ENCODE measurements around the gene FLT1. TPM values are rescaled to one million over a fixed set of nuclear protein-coding genes. Genes with fewer than 3 reads are reported as not detected.

The FLT1 gene
- total RNA-seq, 1 donor from 2014 or later: 72.4 TPM

DNA sequence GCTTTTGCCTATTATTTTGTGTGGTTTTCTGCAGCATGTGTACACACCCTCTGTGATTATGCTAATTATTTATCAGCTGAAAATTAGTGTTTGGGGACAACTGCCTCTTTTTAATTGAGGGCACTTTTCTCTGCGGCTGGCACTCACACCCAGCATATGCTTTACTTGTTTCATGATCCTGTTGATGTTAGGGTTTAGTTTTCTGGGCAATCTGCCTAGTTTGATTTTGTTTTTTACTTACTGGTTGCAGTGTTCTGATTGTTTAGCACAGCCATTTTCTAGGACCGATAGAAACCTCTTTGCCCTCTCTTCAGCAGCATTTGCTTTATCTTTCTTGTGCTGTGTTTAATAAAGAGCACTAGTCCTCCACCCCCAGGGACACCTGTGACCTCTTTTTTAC is 195.0 kb downstream of the FLT1 start:
- Histone ChIP-seq H3K4me1 (no peaks in the 10 kb centered on the region), H3K36me3 (no peaks in the 10 kb centered on the region), H3K9me3 (no peaks in the 10 kb centered on the region), H3K4me3 (no peak overlapping the region), H3K27me3 (no peaks in the 10 kb centered on the region), H3K27ac (no peak overlapping the region)
- TF ChIP-seq, protein P1, sequence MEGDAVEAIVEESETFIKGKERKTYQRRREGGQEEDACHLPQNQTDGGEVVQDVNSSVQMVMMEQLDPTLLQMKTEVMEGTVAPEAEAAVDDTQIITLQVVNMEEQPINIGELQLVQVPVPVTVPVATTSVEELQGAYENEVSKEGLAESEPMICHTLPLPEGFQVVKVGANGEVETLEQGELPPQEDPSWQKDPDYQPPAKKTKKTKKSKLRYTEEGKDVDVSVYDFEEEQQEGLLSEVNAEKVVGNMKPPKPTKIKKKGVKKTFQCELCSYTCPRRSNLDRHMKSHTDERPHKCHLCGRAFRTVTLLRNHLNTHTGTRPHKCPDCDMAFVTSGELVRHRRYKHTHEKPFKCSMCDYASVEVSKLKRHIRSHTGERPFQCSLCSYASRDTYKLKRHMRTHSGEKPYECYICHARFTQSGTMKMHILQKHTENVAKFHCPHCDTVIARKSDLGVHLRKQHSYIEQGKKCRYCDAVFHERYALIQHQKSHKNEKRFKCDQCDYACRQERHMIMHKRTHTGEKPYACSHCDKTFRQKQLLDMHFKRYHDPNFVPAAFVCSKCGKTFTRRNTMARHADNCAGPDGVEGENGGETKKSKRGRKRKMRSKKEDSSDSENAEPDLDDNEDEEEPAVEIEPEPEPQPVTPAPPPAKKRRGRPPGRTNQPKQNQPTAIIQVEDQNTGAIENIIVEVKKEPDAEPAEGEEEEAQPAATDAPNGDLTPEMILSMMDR (IDR thresholded peaks at IDR 0.05): no peak
- intact Hi-C loops (cut with DNase I): no loop called here
- ATAC-seq (no peak), DNase-seq (no peak)

DNA sequence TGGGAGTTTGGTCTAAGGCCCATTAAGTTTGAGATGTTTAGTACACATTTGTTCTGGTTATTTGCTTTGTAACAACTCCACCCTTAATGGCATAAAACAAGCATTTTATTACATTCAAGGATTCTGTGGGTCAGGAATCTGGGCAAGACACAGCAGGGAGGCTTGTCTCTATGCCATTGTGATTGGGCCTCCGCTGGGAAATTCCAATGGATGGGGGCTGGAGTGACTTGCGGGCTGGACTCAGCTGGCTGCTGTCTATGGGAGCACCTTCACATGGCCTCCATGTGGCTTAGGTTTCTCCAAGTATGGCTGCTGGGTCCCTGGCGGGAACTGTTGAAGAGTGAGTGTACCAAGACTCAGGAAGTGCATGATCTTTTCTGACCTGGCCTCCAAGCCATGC is 197.6 kb downstream of the FLT1 start:
- no peaks in the 10 kb centered on the region for H3K4me1 ChIP-seq
- DNase-seq (no peak), ATAC-seq (no peak)
- no peaks in the 10 kb centered on the region for H3K27me3 ChIP-seq
- H3K9me3 ChIP-seq: no peaks in the 10 kb centered on the region
- no peak overlapping the region for H3K27ac ChIP-seq
- TF ChIP-seq, protein P1 (IDR thresholded peaks at IDR 0.05): no peak
- H3K4me3 ChIP-seq: no peak overlapping the region
- peaks cover 21% of the 10 kb centered on the region for H3K36me3 ChIP-seq
- intact Hi-C loops (cut with DNase I): no loop called here

DNA sequence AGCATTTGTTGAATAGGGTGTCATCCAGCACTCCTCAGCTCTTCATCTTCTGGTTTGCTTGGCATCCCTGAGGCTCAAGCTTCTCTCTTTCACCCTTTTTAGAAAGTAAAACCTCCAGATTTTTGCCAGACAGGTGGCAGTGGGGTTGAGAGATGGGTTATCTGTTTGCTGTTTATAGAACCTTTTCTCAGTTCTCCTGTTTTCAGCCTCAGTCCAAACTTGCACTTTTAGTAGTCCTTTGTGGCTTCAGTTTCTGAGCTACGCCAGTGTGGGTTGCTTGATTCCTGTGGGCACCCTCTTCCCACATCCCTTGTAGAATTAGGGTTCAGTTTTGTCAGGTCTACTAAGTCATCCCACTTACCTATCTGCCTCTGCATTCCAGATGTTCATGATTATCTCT is 208.7 kb downstream of the FLT1 start:
- intact Hi-C loops (cut with DNase I): no loop called here
- no peaks in the 10 kb centered on the region for H3K27me3 ChIP-seq
- DNase-seq (no peak), ATAC-seq (no peak)
- no peaks in the 10 kb centered on the region for H3K9me3 ChIP-seq
- H3K36me3 ChIP-seq: peaks cover 68% of the 10 kb centered on the region
- no peak overlapping the region for H3K27ac ChIP-seq
- H3K4me1 ChIP-seq: no peaks in the 10 kb centered on the region
- no peak overlapping the region for H3K4me3 ChIP-seq
- TF ChIP-seq, protein P1 (IDR thresholded peaks at IDR 0.05): no peak

DNA sequence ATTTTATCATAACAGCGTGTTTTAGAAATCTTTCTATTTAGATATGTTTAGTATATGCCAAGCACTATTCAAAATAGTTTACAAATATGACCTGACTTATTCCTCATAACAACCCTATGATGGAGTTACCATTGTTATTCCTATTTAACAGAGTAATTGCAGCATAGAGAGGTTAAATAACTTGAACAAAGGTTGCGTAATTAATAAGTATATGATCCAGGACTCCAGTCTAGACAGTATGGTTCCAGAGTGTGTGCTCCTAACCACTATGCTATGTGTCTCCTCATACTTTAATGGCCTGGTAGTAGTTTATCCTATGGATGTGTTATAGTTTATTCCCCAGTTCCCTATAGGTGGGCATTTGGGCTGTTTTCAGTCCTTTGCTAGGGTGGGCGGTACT is 211.3 kb downstream of the FLT1 start:
- no peak for DNase-seq

DNA sequence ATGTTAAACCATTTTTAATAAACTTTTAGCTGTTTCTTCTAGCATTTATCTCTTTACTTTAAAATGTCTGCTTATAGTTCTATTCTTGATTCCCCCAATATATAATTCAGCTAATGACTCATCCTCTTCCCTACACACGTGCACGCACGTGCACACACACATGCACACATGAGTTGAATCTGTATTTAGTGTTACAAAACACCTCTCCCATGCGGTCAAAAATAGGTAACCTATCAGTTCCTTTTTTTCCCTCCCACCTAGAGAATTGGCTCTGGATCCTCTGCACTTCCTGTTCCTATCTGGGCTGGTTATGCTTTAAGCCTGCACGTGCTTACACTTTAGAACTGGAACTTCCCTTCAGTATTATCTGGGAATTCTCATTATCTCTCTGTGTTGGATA is 212.5 kb downstream of the FLT1 start:
- H3K4me1 ChIP-seq: no peaks in the 10 kb centered on the region
- no peak overlapping the region for H3K27ac ChIP-seq
- no peak for ATAC-seq
- intact Hi-C loops (cut with DNase I): no loop called here
- no peaks in the 10 kb centered on the region for H3K27me3 ChIP-seq
- H3K4me3 ChIP-seq: no peak overlapping the region
- TF ChIP-seq, protein P1 (IDR thresholded peaks at IDR 0.05): no peak
- peaks cover 71% of the 10 kb centered on the region for H3K36me3 ChIP-seq
- no peak for DNase-seq
- H3K9me3 ChIP-seq: no peaks in the 10 kb centered on the region

More for the DNA sequence above, 211.3 kb downstream of the FLT1 start:
- H3K27me3 ChIP-seq: no peaks in the 10 kb centered on the region
- intact Hi-C loops (cut with DNase I): no loop called here
- H3K4me3 ChIP-seq: no peak overlapping the region
- H3K27ac ChIP-seq: no peak overlapping the region
- TF ChIP-seq, protein P1 (IDR thresholded peaks at IDR 0.05): no peak
- H3K36me3 ChIP-seq: peaks cover 73% of the 10 kb centered on the region
- no peak for ATAC-seq
- H3K9me3 ChIP-seq: no peaks in the 10 kb centered on the region
- no peaks in the 10 kb centered on the region for H3K4me1 ChIP-seq

DNA sequence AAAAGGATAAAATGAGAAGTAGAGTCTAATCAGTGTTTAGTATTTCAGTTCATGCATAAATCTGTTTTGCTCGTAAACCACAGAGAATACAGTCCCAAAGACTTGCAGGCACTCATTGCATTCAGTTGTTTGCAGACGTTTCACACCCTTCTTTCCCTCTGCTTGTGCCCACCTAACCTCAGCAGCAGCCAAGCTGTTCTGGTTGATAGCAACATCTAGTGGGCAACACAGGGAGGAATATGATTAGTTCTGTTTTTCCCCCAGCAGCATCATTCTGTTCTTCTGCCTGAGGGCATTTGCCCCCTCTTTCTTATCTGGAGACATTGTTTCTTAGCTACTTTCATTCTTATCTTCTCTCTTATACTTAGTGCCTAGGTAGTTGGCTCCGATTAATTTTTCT is 221.0 kb downstream of the FLT1 start:
- no peaks in the 10 kb centered on the region for H3K4me1 ChIP-seq
- no peaks in the 10 kb centered on the region for H3K9me3 ChIP-seq
- H3K4me3 ChIP-seq: no peak overlapping the region
- H3K36me3 ChIP-seq: peaks cover 57% of the 10 kb centered on the region
- TF ChIP-seq, protein P1 (IDR thresholded peaks at IDR 0.05): no peak
- H3K27ac ChIP-seq: no peak overlapping the region
- H3K27me3 ChIP-seq: no peaks in the 10 kb centered on the region
- DNase-seq: no peak
- intact Hi-C loops (cut with DNase I): no loop called here
- no peak for ATAC-seq
